ENCODE measurements around the gene FOXA1. TPM values are rescaled to one million over a fixed set of nuclear protein-coding genes. Genes with fewer than 3 reads are reported as not detected.
A peak's percentile ranks its signal among the peaks of the same experiment; 100 is the strongest.

The FOXA1 gene
- total RNA-seq, 1 donor from 2014 or later: 51.0 TPM

- Mint-ChIP-seq H3K4me3 (no peak overlapping the region), H3K36me3 (peaks cover 3% of the 10 kb centered on the region), H3K27ac (no peak overlapping the region), H3K9me3 (no peaks in the 10 kb centered on the region), H3K27me3 (peaks cover 99% of the 10 kb centered on the region), H3K4me1 (ENCODE audit: unreplicated experiment) (peaks cover 11% of the 10 kb centered on the region)
- no peak for DNase-seq (ENCODE audit: extremely low spot score, unreplicated experiment)
- TF ChIP-seq, protein P1, sequence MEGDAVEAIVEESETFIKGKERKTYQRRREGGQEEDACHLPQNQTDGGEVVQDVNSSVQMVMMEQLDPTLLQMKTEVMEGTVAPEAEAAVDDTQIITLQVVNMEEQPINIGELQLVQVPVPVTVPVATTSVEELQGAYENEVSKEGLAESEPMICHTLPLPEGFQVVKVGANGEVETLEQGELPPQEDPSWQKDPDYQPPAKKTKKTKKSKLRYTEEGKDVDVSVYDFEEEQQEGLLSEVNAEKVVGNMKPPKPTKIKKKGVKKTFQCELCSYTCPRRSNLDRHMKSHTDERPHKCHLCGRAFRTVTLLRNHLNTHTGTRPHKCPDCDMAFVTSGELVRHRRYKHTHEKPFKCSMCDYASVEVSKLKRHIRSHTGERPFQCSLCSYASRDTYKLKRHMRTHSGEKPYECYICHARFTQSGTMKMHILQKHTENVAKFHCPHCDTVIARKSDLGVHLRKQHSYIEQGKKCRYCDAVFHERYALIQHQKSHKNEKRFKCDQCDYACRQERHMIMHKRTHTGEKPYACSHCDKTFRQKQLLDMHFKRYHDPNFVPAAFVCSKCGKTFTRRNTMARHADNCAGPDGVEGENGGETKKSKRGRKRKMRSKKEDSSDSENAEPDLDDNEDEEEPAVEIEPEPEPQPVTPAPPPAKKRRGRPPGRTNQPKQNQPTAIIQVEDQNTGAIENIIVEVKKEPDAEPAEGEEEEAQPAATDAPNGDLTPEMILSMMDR (conservative IDR thresholded peaks at IDR 0.05): no peak
Measured at GRCh38 chr14:37601865-37602264, 6.8 kb upstream of the FOXA1 start.

DNA sequence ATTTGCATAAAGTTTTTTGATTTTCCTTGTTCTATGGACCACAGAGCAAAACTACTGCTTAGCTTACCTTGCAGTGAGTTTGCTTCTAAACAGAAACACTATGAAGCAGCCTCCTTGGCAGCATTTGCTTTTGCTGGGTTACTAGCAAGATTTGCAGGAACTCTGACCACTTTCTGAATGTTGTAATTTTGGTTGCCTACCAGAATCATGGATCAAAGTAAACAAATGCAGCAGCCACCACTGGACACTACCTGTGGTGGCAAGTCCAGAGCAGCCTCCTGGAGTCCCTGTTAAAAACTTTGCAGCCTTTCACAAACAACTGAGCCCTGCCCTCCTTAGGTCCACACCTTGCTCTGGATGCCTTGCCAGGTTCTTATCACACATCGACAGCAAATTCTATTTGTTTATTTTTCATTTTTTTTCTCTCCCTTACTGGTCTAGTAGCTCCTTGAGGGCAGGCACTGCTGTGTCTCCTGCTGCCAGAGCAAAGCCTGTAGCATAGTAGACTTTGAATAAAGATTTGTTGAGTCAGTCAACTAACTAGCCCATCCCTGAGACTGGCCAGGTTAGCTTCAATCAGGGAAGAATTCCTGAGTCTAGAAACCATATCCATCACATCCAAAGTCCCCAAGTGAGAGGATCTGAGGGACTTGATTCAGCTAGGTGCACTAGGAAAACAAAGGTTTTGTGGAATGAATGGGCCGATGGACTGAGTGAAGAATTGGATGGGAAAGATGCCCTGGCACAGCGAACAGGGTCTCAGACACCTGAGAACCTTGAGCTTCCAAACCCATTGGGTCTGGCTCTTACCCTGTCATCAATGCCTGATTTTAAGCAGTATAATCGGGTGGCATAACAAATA is 6.1 kb upstream of the FOXA1 start:
- TF ChIP-seq, protein P1 (conservative IDR thresholded peaks at IDR 0.05): no peak
- no peak for DNase-seq (ENCODE audit: extremely low spot score, unreplicated experiment)
- peaks cover 11% of the 10 kb centered on the region for H3K4me1 Mint-ChIP-seq (ENCODE audit: unreplicated experiment)
- peak overlapping the region; percentile 67 for H3K4me3 Mint-ChIP-seq
- H3K27ac Mint-ChIP-seq: no peak overlapping the region
- H3K36me3 Mint-ChIP-seq: peaks cover 3% of the 10 kb centered on the region
- peaks cover 99% of the 10 kb centered on the region for H3K27me3 Mint-ChIP-seq
- H3K9me3 Mint-ChIP-seq: no peaks in the 10 kb centered on the region

- Mint-ChIP-seq H3K27ac (peak overlapping the region; percentile 62), H3K9me3 (no peaks in the 10 kb centered on the region), H3K36me3 (peaks cover 3% of the 10 kb centered on the region), H3K4me1 (ENCODE audit: unreplicated experiment) (peaks cover 14% of the 10 kb centered on the region), H3K27me3 (peaks cover 93% of the 10 kb centered on the region), H3K4me3 (peak overlapping the region; percentile 86)
- TF ChIP-seq, protein P1 (conservative IDR thresholded peaks at IDR 0.05): peak; percentile 32
- DNase-seq (ENCODE audit: extremely low spot score, unreplicated experiment): no peak
Measured at GRCh38 chr14:37599507-37600368, 4.7 kb upstream of the FOXA1 start.

DNA sequence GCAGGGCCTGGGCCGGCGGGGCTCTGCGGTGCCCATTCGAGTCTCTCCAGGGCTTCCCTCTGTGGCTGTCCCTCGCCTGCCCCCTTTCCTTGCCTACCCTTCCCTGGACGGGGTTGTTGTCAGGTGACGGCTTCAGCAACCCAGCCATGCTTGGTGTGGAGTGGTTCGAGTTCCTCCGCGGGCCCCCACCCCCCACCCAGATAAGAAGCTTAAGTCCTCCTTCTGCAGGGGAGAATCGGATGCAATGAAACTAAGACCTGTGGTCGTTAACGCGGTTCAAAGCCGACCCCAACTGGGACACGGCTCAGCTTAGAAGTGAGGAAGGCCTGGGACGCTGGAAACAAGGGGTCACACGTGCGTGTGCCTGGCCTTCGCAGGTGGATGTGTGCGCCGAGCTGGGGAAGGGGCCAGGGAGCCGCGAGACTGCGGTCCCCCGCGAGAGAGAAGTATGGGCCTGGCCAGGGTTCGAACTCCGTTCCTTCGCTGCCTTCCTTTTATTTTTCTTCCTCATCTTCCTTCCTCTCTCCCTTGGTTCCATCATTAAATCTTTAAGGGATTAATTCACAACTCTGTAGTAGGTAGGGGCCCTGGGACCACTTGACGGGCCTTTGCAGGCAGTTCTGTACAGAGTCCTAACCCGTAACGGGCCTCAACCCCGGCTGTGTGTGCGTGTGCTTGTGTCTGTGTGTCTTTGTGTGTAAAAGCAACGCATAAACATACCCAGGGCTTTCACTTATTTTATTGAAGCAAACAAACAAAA is 3.9 kb upstream of the FOXA1 start:
- DNase-seq (ENCODE audit: extremely low spot score, unreplicated experiment): no peak
- peaks cover 90% of the 10 kb centered on the region for H3K27me3 Mint-ChIP-seq

More for the DNA sequence above, 3.9 kb upstream of the FOXA1 start:
- Mint-ChIP-seq H3K36me3 (peaks cover 3% of the 10 kb centered on the region), H3K27ac (peak overlapping the region; percentile 62), H3K9me3 (no peaks in the 10 kb centered on the region), H3K4me1 (ENCODE audit: unreplicated experiment) (peaks cover 19% of the 10 kb centered on the region), H3K4me3 (peak overlapping the region; percentile 86)
- TF ChIP-seq, protein P1 (conservative IDR thresholded peaks at IDR 0.05): no peak
